HFF-Myc (cell line): ENCODE data around the gene PHF19.

Source experiments
- DNase-seq: peaks from one replicate; pipeline ENCODE4 v3.0.0-alpha.2; 2011; ENCODE audit warnings: low read depth; ENCODE audit errors: extremely low read depth
- H3K4me3 ChIP-seq: replicated peaks from 2 replicates; pipeline ENCODE4 v1.5.1; 2011; ENCODE audit warnings: low read depth, mild to moderate bottlenecking, control low read depth, low read length
- CTCF ChIP-seq: IDR thresholded peaks from 2 replicates; pipeline ENCODE4 v1.5.1; 2012; ENCODE audit warnings: mild to moderate bottlenecking, low read depth, low read length, control low read depth; ENCODE audit errors: missing control alignments

Gene PHF19

GRCh38 chr9:120916991-120917880 is 40.2 kb upstream of the PHF19 start:
- no peak for DNase-seq
- no peak overlapping the region for H3K4me3 ChIP-seq
- TF ChIP-seq CTCF, result no peak

GRCh38 chr9:120916588-120916987 is 39.6 kb upstream of the PHF19 start:
- no peak overlapping the region for H3K4me3 ChIP-seq
- TF ChIP-seq CTCF, result no peak
- no peak for DNase-seq

- no peak for DNase-seq
These were observed 39.0 kb upstream of the PHF19 start for GRCh38 chr9:120915854-120916470.

GRCh38 chr9:120914953-120915352 is 38.0 kb upstream of the PHF19 start:
- no peak overlapping the region for H3K4me3 ChIP-seq
- TF ChIP-seq CTCF, result no peak
- no peak for DNase-seq

More at GRCh38 chr9:120915854-120916470, 39.0 kb upstream of the PHF19 start:
- H3K4me3 ChIP-seq, result no peak overlapping the region
- no peak for TF ChIP-seq CTCF

- H3K4me3 ChIP-seq, result no peak overlapping the region
- no peak for TF ChIP-seq CTCF
- DNase-seq, result no peak
These were observed 37.4 kb upstream of the PHF19 start for GRCh38 chr9:120914396-120914795.

GRCh38 chr9:120913647-120914264 is 36.8 kb upstream of the PHF19 start:
- no peak overlapping the region for H3K4me3 ChIP-seq
- DNase-seq, result no peak
- TF ChIP-seq CTCF, result no peak
